NCI-H2196 treated with DMSO at 0.1 percent for 48 hours (cell line): ENCODE data around the gene KCNK1.

ENCODE experiments used
- DNase-seq: peaks from one replicate; lab custom pipeline; 2025; ENCODE audit not compliant: unreplicated experiment; lab: John Stamatoyannopoulos, UW

Gene KCNK1

DNA sequence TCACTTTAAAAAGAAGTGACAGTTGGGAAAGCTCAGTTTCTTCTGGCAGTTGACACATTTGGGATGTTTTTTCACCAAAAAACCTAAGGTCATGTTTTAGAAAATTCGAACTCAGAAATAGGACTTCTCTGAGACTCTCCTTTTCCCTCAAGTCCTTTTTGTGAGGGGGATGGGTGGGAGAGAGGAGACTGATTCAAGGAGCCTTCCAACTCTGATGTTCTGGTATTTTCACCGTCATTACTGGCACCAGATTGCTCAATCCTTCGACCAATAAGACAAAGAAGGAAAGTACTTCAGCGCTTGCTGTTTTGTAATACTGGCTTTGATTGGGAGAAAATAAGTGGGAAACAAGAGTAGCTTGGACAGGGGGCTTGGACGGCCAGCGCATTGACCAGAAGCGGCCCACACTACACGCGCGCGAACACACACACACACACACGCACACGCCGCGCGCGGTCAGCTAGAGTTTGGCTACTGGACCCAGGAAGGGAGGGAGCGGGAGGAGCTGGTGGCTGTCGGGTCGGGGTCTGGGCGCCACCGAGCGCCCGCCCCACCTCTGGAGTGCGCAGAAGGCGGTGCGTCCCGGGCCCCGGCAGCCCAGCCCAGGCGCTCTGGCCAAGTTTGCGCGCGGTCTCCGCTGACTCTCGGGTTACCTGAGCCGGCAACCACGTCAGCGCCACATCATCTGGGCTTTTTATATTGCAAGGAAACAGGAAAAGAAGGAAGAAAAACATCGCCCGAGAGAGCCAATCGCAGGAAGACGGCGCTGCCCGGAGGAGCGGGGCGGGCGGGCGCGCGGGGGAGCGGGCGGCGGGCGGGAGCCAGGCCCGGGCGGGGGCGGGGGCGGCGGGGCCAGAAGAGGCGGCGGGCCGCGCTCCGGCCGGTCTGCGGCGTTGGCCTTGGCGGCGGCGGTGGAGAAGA is at the start of gene KCNK1:
Gene KCNK1 (plus strand): TSS at position 855 of the 921 bp plus-strand sequence. CDS start 66 bp downstream, at position 921.
- peak; percentile 53 for DNase-seq

DNA sequence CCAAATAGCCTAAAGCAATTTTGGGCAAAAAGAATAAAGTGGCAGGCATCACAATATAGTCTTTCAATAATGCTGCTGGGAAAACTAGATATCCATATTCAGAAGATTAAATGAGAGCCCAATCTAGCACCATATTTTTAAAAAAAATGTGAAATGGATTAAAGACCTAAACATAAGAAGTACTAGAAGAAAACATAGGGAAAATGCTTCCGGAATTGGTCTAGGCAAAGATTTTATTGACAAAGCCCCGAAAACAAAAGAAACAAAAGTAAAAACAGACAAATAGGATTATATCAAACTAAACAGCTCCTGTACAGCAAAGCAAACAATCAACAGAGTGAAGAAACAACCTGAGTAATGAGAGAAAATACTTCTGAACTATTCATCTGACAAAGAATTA is 48.6 kb upstream of the KCNK1 start:
- no peak for DNase-seq

DNA sequence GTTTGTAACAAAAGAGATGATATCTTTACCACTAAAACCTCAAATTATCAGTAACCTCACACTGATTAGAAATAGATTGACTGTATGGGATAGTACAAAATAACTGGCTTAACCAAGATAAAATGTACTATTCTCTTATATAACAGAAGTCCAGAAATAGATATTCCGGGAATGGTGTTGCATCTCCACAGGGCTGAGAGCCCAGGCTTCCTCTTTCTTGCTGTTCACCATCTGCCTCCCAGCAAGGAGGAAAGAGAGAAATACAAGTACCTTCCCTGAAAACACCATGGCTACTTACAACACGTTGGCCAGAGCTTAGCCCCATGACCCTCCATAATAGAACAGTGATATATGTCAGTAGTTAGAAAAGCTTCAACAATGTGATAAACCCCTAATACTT is 47.0 kb upstream of the KCNK1 start:
- no peak for DNase-seq

DNA sequence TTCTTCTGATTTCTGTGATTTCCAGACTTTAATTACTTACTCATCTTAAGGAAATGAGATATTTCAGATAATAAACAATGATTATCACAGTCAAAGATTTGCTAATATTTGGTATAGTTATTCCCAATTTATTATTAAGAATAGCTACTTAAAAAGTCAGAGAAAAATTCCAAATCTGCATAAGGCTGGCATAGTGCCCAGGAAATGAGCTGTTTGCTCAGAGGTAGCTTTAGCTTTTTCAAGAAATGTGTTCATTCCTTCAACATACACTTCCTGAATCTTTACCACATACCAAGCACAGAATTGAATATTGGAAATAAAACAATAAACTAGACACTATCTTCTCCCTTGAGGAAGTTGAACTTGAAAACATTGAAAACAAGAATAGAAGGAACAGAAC is 44.3 kb upstream of the KCNK1 start:
- DNase-seq = no peak

DNA sequence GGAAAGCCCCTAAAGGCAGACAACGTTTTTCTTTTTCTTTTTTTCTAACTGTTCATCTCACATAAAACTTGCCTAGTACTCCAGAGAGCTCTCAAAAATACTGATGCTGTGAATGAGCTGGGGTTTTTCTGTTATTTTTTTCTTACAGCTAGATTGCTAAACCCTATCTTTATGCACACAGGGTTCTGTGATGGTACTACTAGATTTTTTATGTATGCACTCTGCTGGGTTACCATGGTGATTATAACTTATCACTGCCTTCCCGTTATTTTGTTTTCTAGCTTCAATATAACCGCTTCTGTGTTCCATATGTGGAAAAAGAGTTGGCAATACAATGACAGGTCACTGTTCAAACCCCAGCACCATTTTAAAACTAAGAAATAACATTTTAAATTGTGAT is 43.7 kb upstream of the KCNK1 start:
- no peak for DNase-seq

DNA sequence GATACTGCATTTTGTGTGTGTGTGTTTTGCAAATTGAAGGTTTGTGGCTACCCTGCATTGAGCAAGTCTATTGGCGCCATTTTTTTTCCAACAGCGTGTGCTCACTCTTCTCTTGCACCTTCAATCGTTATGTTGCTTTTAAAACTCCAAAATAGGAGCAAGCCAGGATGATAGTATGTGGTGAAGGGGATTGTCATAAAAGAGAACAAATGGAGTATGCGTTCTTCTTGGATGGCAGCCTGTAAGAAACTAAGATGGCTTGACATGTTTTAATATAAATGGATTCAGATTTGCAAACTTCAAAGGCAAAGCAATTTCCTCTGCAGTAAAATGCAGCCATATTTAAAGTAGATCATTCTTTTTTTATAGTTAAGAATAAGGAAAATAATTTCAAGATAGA is 43.2 kb upstream of the KCNK1 start:
- no peak for DNase-seq

DNA sequence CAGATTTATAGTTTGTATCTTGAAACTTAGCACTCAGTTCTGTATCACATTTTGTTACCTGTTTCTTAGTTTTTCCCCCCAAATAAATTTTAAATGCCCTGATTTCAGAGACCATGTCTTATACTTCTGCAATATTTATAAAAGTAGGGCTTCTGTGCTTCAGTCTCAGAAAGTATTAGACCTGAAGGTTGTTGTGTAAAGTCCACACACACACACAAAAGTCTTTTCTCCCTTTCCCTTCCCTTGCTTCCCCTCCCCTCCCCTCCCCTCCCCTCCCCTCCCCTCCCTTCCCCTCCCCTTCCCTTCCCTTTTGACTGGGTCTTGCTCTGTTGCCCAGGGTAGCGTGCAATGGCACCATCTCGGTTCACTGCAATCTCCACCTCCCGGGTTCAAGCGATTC is 41.0 kb upstream of the KCNK1 start:
- no peak for DNase-seq

DNA sequence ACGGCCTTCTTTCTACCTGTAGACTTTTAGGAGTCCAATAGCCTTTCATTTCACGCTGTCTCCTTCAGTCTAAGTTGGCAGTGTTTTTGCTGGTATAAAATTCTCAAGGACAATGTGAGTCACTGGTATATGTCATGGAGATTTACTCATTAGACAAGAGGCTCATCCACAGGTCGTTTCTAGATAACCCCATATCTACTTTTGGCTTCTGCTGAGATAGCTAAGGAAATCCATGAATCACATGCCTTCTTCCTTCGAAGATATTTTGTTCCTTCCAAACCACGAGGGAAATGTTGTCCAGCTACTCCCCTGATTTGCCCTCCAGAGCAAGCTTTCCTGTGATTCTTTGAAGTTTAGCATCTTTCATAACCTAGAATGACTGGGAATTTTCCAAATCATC is 38.5 kb upstream of the KCNK1 start:
- no peak for DNase-seq

DNA sequence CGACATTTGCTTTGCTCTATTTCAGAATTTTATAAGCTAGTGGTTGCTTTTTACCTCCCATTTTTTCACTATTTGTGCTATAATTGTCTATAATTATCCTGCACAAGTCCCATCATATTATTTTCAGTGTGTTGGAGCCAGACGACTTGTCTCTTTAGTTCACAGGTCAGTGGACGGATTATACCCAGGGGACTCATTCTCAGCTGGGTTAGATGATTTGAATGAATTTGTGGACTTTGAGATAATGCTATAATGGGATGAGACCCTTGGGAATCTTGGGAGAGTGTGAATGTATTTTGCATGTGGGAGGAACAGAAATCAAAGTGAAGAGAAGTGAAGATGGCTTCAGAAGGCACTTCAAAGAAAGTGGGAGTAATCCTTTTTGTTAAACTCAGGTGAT is 31.5 kb upstream of the KCNK1 start:
- no peak for DNase-seq

DNA sequence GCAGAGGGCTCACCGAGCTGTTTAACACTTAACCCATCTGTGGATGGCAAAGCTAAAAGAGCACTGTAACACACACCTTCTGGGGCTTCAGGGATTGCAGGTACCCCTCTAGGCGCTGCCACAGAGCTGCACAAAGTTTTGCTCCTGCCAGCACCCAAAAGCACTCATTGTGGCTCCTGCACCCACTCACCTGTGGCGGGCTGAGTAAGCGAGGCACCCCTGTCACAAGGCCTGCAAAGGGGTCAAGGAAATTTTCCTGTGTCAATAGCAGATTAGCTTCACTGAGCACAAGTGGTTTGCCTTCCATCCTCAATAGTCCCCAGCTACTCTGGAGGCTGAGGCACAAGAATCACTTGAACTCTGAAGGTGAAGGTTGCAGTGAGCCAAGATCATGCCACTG is 29.5 kb upstream of the KCNK1 start:
- DNase-seq = no peak

DNA sequence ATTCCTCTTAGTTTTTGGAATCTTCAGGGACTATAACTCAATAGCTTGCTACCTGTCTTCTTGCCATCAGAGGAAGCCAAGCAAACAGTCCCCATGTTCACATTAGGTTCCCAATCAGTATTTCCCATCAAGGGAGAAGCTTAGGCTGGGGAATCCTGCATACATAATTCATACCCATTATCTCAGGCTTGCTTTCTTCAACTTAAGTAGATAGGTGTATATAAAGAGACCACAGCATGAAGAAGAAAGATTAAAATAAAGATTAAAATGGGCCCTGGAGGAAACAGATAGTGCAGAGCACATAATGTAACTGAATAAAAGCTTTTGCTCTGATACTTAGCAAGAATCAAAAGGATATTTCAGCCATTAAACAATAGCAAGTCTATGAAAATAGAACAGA is 29.0 kb upstream of the KCNK1 start:
- DNase-seq = no peak

DNA sequence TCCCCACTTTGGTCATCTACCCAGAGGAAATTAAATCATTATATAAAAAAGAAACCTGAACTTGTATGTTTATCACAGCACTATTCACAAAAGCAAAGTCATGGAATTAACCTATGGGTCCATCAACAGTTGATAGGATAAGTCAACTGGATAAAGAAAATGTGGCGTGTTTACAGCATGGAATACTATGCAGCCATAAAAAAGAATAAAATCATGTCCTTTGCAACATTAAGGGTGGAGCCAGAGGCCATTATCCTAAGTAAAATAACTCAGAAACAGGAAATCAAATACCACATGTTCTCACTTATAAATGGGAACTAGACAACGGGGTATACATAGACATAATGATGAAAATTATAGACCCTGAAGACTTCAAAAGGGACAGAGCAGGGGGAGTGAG is 27.6 kb upstream of the KCNK1 start:
- no peak for DNase-seq

DNA sequence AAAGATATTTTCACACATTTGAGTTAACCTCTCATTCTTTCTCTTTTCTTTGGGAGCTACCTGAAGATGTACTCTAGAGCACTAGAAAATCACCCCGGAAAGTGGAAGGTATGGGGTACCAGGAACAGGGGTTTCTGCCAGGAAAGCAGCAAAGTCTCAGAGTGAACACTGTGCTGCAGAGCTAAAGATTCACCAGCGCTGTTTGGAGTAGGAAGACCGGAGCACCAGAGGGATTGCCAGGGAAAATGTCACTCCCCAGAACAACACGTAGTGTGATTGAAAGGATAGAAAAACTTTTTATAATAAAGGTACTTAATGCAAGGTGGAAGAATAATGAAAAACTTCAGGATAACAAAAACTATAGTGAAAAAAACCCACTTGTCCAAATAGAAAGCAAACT is 26.7 kb upstream of the KCNK1 start:
- DNase-seq = no peak

DNA sequence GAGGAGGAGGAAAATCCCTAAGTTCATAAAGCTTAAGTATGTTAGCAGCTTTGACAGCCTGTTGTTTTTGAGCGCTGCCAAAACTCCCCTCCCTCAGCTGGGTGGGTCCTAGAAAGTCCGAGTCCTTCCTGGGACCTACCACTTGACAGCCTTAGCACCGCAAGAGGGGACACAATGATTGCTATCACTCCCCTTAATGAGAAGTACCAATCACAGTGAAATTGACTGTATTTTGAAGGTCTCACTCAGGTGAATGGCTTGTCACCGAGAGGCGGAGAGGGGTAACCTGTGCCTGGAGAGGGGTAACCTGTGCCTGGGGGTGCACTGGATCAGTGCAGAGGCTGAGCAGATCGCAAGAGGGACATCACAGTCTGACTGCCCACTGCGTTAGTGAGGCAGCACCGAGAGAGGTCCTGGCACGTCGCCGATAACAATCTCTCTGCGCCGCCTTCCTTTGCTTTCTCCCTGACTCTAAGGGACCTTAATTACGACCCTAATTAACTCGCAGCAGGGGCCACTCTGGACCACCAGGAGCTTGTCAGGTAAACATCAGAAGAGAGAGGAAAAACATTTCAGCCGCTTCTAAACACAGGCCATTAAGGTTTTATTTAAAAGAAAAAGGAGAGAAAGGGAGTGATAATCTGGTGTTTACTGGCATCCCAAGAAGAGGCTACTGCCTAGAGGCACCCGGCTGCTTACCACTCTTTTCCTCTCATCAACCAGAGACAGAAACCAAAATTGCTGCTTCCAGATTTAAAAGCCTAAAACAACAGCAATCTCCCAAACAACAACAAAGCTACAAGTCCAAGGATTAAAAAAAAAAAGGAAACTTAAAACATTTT is 25.7 kb upstream of the KCNK1 start:
- no peak for DNase-seq

DNA sequence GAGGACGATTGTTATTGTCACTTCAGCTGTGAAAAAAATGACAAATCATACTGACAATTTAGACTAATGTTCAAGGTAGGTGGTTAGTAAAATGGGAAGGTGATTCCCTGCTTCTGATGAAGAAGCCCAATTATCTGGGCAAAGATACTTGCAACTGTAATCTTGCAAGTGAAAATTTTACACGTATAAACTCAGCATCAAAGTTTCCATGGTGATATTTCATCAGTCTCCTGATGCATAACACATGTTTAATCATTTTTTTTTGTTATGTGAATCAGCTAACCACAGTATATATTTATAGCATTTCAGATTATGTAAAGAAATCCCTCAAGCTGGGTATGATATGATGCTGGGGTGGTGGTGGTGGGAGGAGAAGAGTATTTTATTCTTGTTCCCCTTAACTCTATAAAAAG is 16.4 kb upstream of the KCNK1 start:
- DNase-seq = no peak

DNA sequence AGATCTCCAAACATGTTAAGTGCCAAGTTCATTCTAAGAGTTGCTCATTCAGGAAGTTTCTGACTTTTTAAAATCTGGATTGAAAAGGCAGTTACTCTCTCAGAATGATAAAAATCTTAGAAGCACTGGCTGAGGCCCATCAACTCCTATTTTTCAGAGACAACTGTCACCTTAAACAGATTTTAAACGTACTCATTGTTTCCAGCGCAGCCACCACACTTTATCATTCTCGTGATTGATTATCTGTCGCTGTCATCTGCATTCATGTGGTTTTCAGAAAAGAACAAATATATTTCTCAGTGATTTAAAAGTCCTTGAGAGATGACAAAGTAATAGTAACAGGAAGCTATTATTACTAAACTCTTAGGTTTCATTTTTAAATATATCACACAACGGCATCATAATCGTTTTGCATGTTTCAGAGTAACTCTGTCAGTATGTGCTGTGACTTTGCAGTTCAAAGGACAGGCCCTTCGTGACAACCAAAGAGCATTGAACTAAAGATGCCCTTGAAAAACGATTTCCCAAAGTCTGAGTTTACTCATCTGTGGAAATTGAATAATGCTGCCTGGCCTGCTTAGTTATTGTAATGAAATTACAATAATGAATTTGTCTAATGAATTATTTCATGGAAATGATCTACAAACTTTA is 14.9 kb upstream of the KCNK1 start:
- no peak for DNase-seq

DNA sequence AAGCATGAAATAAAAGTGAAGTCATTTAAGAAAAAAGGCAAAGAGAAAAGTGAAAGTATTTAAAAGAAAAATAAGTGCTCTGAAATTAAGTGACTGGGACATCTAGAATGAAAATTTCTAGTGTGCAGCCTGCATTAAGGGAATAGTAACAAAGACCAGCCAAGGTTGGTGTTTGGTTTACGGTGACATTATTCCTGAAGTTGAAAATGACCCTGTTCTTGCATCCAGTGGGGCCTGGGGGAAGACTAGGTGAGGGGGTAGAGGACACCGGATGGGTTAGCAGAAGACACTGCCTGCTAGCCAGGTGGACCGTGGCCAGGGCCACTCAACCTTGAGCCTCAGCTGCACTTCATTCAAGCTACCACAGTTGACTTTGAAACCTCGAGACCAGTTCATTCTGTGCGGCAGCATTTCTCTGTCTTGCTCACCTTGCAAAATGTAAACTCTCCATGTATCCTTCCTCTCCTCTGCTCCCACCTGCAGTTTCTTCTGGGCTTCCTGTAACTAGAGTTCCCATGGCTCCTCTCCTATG is 14.3 kb upstream of the KCNK1 start:
- DNase-seq = no peak

DNA sequence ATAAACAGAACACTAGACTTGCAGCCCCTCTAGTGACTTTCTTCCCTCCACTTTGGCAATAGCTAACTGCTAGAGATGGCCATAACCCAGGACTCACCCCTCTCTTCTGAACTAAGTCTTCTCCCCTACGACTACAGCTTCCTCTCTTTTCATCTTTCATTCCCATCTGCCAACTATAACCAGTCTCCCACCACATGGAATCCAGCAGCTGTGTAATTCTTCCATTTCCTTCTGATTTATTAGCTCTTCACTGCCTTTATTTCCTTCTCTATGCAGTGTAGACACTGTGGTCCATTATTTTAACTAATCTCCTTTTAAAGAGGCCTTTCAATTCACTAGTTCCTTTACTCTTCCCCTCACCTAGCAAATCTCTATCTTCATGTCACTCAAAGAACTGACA is 13.4 kb upstream of the KCNK1 start:
- no peak for DNase-seq

DNA sequence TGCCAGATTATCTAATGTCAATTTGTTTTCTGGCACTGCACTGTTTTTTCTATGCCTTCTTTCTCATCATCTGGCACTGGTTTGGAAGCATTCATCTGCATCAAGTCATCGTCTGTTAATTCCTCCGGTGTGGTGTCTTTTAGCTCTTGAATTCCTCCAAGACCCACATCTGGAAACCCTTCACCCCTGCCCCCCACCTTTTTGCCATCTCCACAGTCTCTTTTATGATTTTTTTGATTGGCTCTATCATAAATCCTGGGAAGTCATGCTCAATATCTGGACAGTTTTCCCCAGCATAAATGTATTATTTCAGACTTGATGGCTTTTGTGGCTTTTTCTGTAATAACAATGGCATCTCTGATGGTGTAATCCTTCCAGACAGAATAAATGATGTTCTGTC is 10.4 kb upstream of the KCNK1 start:
- no peak for DNase-seq

DNA sequence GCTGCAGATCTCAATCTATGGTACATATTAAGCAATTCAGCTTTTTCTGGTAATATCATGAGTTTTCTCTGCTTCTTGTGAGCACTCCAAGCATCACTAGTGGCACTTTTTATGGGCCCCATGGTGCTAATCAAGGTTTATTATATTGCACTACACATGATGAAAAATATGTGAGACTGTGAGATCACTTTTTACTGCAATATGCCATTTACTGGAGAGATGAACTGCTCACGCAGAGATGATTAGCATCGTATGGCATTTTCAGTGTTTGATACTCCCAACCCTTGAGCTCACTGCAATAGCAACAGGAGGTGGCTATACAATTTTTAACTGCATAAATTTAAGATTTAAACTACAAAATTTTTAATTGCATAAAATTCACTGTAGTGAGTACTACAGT is 8.7 kb upstream of the KCNK1 start:
- DNase-seq = no peak

DNA sequence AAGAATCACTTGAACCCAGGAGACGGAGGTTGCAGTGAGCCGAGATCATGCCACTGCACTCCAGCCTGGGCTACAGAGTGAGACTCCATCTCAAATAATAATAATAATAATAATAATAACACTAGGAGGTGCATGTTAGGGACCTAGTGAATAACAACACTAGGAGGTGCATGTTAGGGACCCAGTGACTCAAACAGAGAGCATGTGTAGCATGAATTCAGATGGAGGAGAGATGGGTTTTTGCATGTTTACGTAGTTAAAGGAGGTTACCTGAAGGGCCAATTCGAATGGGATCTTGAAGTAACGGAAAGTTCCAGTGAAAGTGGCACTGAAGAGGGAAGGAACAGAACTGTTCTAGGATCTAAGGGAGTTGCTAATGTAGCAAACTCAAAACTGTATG is 7.1 kb upstream of the KCNK1 start:
- DNase-seq = no peak
